GM18861 (cell line): ENCODE results near the gene CCDC28B.

ENCODE experiments used
- ATAC-seq: cut with Tn5 transposase; IDR thresholded peaks from one replicate; pipeline ENCODE4 v1.9.1; 2021; ENCODE audit not compliant: unreplicated experiment

The CCDC28B gene

DNA sequence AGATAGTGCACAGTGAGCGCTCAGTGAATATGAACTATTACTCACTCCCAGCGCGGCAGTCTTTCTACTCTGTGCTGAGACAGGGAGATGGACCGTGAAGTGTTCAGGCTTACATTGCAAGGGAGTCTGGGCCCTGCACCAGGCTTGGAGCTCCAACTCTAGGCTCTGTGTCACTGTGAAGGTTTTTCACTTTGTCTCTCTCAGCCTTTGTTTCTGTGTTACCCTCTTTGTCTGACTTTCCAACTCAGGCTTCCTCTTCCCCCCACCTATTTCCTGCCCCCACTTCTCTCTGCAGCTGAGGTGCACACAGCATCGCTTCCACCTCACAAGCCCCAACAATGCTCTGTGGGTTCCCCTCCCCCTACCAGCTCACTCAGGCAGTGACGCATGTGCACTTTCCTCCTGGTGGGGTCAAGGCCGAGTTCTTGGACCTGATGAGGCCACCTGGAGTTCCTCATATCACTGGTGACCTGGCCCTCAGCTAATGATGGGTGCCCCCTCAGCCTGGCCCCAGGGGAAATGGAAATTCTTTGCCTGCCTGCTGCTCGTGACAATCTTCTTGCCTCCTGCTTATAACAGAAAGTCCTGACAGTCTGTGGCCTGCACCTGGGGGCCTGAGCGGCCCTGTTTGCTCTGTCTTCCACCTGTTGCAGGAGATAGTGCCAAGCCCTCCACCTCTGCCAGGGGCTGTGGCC is 49.6 kb downstream of the CCDC28B start:
- ATAC-seq: peak; percentile 36

DNA sequence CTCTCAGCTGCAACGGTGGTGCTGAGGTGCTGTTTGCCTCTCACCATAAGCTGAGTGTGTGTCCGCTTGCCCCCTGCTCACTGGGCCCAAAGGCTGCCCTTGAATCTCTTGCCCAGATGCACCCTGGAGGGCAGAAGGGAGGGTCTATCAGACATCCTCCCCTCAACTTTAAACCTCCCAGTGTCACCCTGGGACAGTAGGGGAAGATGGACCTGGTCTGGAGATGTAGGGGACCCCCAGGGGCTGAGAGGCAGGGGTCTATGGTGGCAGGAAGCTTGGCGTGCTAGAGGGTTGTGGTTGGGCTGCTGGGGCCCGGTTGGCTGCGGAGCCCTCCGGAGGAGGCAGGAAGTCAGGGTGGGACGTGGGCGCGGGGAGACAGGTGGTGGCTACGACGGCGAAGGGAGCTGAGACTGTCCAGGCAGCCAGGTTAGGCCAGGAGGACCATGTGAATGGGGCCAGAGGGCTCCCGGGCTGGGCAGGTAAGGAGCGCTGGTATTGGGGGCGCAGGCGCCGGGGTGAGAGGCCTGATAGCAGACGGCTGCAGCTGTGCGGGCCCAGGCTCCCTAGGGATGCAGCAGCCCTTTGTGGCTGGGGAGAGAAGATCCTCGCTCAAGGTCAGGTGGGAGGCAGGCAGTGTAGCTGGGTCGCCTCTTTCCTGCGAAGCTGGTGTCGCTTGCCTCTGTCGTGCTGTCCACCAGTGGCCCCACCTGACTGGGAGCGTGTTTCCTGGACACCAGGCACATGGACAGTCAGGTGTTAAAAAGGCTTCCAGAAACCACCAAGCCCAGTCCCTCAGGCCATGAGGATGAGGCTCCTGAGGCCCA is 50.7 kb downstream of the CCDC28B start, which contains the start of gene LCK:
Gene LCK (plus strand): TSS at position 373 of the 824 bp plus-strand sequence. CDS start 23,065 bp downstream, outside the sequence.
- no peak for ATAC-seq
